A549 (cell line): ENCODE results near the gene MEIOSIN. TPM values are rescaled to one million over a fixed set of nuclear protein-coding genes. Genes with fewer than 3 reads are reported as not detected.

Source experiments
- ATAC-seq, 2 experiments: fragments of 200-7000 bp in 1 of 2; fragments of >200 bp in 1 of 2; cut with Nextera tagmentation in 1 of 2; cut with Tn5 transposase in 1 of 2; 3 replicates each; pipeline versions ENCODE4 v1.8.0 to v1.9.1; 2018 to 2020; ENCODE audit warnings: mild to moderate bottlenecking in 1 of 2, moderate library complexity in 1 of 2
- CTCF ChIA-PET: fragments of 300-600 bp; sonication (Branson Sonifier 250); formaldehyde crosslinking; extraction: SDS; loops from one replicate; lab custom pipeline; 2021; ENCODE audit warnings: antibody characterized with exemption, inconsistent platforms; lab: Yijun Ruan, JAX
- POLR2A ChIA-PET: fragments of 350-600 bp; formaldehyde crosslinking; extraction: SDS; loops from one replicate; lab custom pipeline; 2021; ENCODE audit warnings: antibody characterized with exemption, inconsistent platforms; lab: Yijun Ruan, JAX
- DNase-seq, 2 experiments: peaks; one replicate each; pipeline versions ENCODE4 v3.0.0 to v3.0.0-alpha.2; 2011 to 2016; ENCODE audit warnings: low read depth in 1 of 2, low spot score in 1 of 2
- FAIRE-seq: peaks from 2 replicates; lab custom pipeline; 2011; peaks lifted over from hg19 to GRCh38; lab: Jason Lieb, UNC
- H3K27ac ChIP-seq, 2 experiments: fragments of >200 bp; sonication (Bioruptor Twin); formaldehyde crosslinking; 3 replicates each; pipeline ENCODE4 v1.5.1; 2016 to 2017
- H3K4me1 ChIP-seq: fragments of >200 bp; sonication (Bioruptor Twin); formaldehyde crosslinking; 3 replicates; pipeline ENCODE4 v1.6.1; 2016
- H3K4me2 ChIP-seq: fragments of >200 bp; sonication (Bioruptor Twin); formaldehyde crosslinking; 3 replicates; pipeline ENCODE4 v1.6.1; 2016
- H3K4me3 ChIP-seq: fragments of >200 bp; sonication (Bioruptor Twin); formaldehyde crosslinking; 3 replicates; pipeline ENCODE4 v1.5.1; 2016
- H3K9me3 ChIP-seq: fragments of >200 bp; sonication (Bioruptor Twin); formaldehyde crosslinking; 3 replicates; pipeline ENCODE4 v1.6.1; 2016
- E2F6 ChIP-seq: IDR thresholded peaks from 2 replicates; pipeline ENCODE4 v1.6.1; 2012; ENCODE audit warnings: low read depth, borderline replicate concordance
- ESRRA ChIP-seq: fragments of 150-350 bp; IDR thresholded peaks from 2 replicates; pipeline ENCODE4 v1.6.1; 2014; ENCODE audit warnings: mild to moderate bottlenecking, low read length, borderline replicate concordance
- FOSB ChIP-seq: fragments of 250-450 bp; sonication (Bioruptor Pico); IDR thresholded peaks from 2 replicates; pipeline ENCODE4 v1.5.0; 2020; ENCODE audit warnings: mild to moderate bottlenecking, moderate library complexity
- FOXS1 ChIP-seq: fragments of 250-450 bp; sonication (Bioruptor Pico); IDR thresholded peaks from 2 replicates; pipeline ENCODE4 v1.5.0; 2020; ENCODE audit warnings: mild to moderate bottlenecking, moderate library complexity
- GATA3 ChIP-seq: IDR thresholded peaks from 2 replicates; pipeline ENCODE4 v1.6.1; 2012; ENCODE audit warnings: borderline replicate concordance
- HEYL ChIP-seq: fragments of 250-450 bp; sonication (Bioruptor Pico); IDR thresholded peaks from 2 replicates; pipeline ENCODE4 v1.8.0; 2021; ENCODE audit warnings: mild to moderate bottlenecking, moderate library complexity
- HMGXB4 ChIP-seq: fragments of 250-450 bp; sonication (Bioruptor Pico); IDR thresholded peaks from 2 replicates; pipeline ENCODE4 v1.5.0; 2021; ENCODE audit warnings: mild to moderate bottlenecking, moderate library complexity, borderline replicate concordance
- HOXB13 ChIP-seq: fragments of 250-450 bp; sonication (Bioruptor Pico); IDR thresholded peaks from 2 replicates; pipeline ENCODE4 v1.5.0; 2020; ENCODE audit warnings: low read depth, mild to moderate bottlenecking, moderate library complexity
- HOXB5 ChIP-seq: fragments of 250-450 bp; sonication (Bioruptor Pico); IDR thresholded peaks from 2 replicates; pipeline ENCODE4 v1.5.0; 2020; ENCODE audit warnings: mild to moderate bottlenecking, moderate library complexity
- JUN ChIP-seq, 2 experiments: fragments of >200 bp; sonication (Bioruptor Twin); formaldehyde crosslinking; IDR thresholded peaks; 2 replicates in 1 of 2; 3 replicates in 1 of 2; pipeline ENCODE4 v1.6.1; 2016 to 2017
- KDM1A ChIP-seq: fragments of 200-600 bp; sonication (generic); IDR thresholded peaks from 2 replicates; pipeline ENCODE4 v1.6.1; 2016; ENCODE audit warnings: low read depth, mild to moderate bottlenecking
- MAFK ChIP-seq: fragments of 450-650 bp; IDR thresholded peaks from 2 replicates; pipeline ENCODE4 v1.6.1; 2014; ENCODE audit not compliant: partially characterized antibody
- RAD21 ChIP-seq, 2 experiments: fragments of >200 bp in 1 of 2; sonication (Bioruptor Twin) in 1 of 2; formaldehyde crosslinking in 1 of 2; IDR thresholded peaks in 1 of 2; conservative IDR thresholded peaks in 1 of 2; 2 replicates in 1 of 2; 3 replicates in 1 of 2; pipeline ENCODE4 v1.6.1; 2012 to 2018; ENCODE audit warnings: inconsistent platforms in 1 of 2
- RCOR1 ChIP-seq: fragments of 150-350 bp; IDR thresholded peaks from 2 replicates; pipeline ENCODE4 v1.6.1; 2014; ENCODE audit warnings: antibody characterized with exemption, low read length, low read depth
- RNF2 ChIP-seq: fragments of 200-600 bp; sonication (generic); IDR thresholded peaks from 2 replicates; pipeline ENCODE4 v1.6.1; 2016; ENCODE audit warnings: low read depth, mild to moderate bottlenecking, antibody characterized with exemption, moderate library complexity, borderline replicate concordance
- SREBF2 ChIP-seq: fragments of 450-650 bp; IDR thresholded peaks from 2 replicates; pipeline ENCODE4 v1.6.1; 2014; ENCODE audit warnings: mild to moderate bottlenecking, moderate library complexity
- TFCP2L1 ChIP-seq: fragments of 250-450 bp; sonication (Bioruptor Pico); IDR thresholded peaks from 2 replicates; pipeline ENCODE4 v1.5.0; 2021; ENCODE audit warnings: mild to moderate bottlenecking
- USF2 ChIP-seq: fragments of 450-650 bp; IDR thresholded peaks from 2 replicates; pipeline ENCODE4 v1.6.1; 2014; ENCODE audit warnings: antibody characterized with exemption
- WGBS: methylation state at CpG from one replicate; pipeline ENCODE4 v1.1.6; 2017; ENCODE audit errors: missing lambda C conversion rate; 5-methylcytosine and 5-hydroxymethylcytosine counted together
- polyA plus RNA-seq, 4 experiments: library from polyadenylated mRNA; depleted of rRNA in 3 of 4; stranded (reverse); fragments of >200 nt; fragmentation: RNase III in 1 of 4; extraction: RNeasy Plus Mini Kit Qiagen cat#74134 plus additional on column Dnase treatment in 1 of 4; gene quantifications; 2 replicates in 3 of 4; 3 replicates in 1 of 4; pipeline ENCODE4 v1.2.3, GENCODE V29; 2011 to 2017
- TF ChIP-seq, protein P1 (sequence below): fragments of 250-450 bp; sonication (Bioruptor Pico); IDR thresholded peaks from 2 replicates; pipeline ENCODE4 v1.5.0; 2020; ENCODE audit warnings: low read depth, mild to moderate bottlenecking, moderate library complexity
- TF ChIP-seq, protein P2 (sequence below): fragments of 200-600 bp; sonication (generic); IDR thresholded peaks from 2 replicates; pipeline ENCODE4 v1.6.1; 2016; ENCODE audit warnings: antibody characterized with exemption, mild to moderate bottlenecking, moderate library complexity
- TF ChIP-seq, protein P3 (sequence below): fragments of >200 bp; sonication (Bioruptor Twin); formaldehyde crosslinking; IDR thresholded peaks from 3 replicates; pipeline ENCODE4 v1.5.1; 2016

Gene MEIOSIN
- polyA plus RNA-seq, 2 of the 4 experiments (the other 2 are of a cell fraction) = not detected

GRCh38 chr19:45764475-45764874, 31.2 kb downstream of the MEIOSIN start (continued):
- TF ChIP-seq ESRRA (no peak), HOXB13 (no peak)

- DNase-seq (no peak), FAIRE-seq (no peak), ATAC-seq (no peak)
- Histone ChIP-seq H3K9me3 (no peaks in the 10 kb centered on the region), H3K27ac (no peak overlapping the region), H3K4me2 (no peak overlapping the region), H3K4me3 (no peak overlapping the region), H3K4me1 (peaks cover 13% of the 10 kb centered on the region)
- CTCF ChIA-PET = interaction anchor here (1.3 to 74.3 kb wide), 5 partner anchors 9 to 72 kb away, joined by 3 to 2204 read pairs (median 96); partner anchors contain the start of genes DMPK, DMWD, QPCTL and RSPH6A
- 70% methylated on average over 18 of the region's 21 CpGs for WGBS
- POLR2A ChIA-PET = interaction anchor here (1.2 kb wide), 1 partner anchor 13 kb away, joined by 3 read pairs; no protein-coding TSS in a partner anchor
- TF ChIP-seq GATA3 (no peak), MAFK (no peak), RCOR1 (no peak), RNF2 (no peak), JUN (IDR thresholded peaks at IDR 0.05) (0 out of 5 replicates have a peak, but pooled peaks of 1 of the 2 experiments have one; percentile 27), HEYL (CRISPR knock-in tag) (no peak)
Observed at GRCh38 chr19:45764945-45765701, 31.9 kb downstream of the MEIOSIN start.

DNA sequence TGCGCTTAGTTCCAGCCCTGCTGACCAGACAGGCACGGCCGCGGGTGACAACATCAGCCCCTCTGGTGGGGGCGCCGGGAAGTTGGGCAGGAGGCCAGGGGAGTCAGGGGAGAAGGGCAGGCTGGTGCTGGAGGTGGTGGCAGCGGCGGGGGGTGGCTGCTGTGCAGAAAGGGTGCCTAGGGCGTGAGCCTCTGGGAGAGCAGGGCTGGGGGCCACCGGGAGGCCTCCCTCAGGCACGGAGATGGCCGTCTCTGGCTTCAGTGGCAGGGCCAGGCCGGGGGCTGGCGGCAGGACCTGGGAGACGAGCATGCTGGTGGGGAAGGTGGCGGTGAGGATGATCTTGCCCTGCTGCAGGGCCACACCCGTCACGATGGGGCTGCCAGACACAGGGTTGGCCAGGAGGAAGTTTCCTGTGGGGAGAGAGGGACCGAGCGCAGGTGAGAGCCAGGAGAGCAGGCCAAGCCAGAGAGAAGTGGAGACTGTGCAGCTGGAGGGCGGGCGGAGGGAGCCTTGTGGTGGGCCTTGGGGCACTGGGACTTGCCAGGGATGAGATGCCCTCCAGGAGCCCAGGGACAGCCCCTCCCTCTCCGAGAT, 32.6 kb downstream of the MEIOSIN start:
- CTCF ChIA-PET = interaction anchor here (1.3 to 74.3 kb wide), 4 partner anchors 10 to 73 kb away, joined by 3 to 2204 read pairs (median 108); partner anchors contain the start of genes DMPK, DMWD, QPCTL and RSPH6A
- no peak for ATAC-seq
- no peak for FAIRE-seq
- DNase-seq = no peak
- peak overlapping the region in 1 of 2 experiments; percentile 99; a peak in 1 of 6 replicates for H3K27ac ChIP-seq
- no peak overlapping the region for H3K4me3 ChIP-seq
- POLR2A ChIA-PET = interaction anchor here (1.1 kb wide), 1 partner anchor 48 kb away, joined by 3 read pairs; no protein-coding TSS in a partner anchor
- H3K4me1 ChIP-seq = peaks cover 13% of the 10 kb centered on the region
- WGBS = 89% methylated on average over 23 of the region's 23 CpGs
- H3K4me2 ChIP-seq = no peak overlapping the region
- TF ChIP-seq RNF2 (no peak), FOSB (no peak), RAD21 (conservative IDR thresholded peaks at IDR 0.05 in 1 of 2, IDR thresholded peaks at IDR 0.05 in 1 of 2) (no peak), MAFK (no peak), FOXS1 (no peak), TFCP2L1 (CRISPR knock-in tag) (no peak), E2F6 (no peak), USF2 (no peak), RCOR1 (no peak), HMGXB4 (CRISPR knock-in tag) (no peak), HOXB5 (CRISPR knock-in tag) (no peak), KDM1A (no peak), GATA3 (no peak), SREBF2 (no peak)
- TF ChIP-seq, protein P1, sequence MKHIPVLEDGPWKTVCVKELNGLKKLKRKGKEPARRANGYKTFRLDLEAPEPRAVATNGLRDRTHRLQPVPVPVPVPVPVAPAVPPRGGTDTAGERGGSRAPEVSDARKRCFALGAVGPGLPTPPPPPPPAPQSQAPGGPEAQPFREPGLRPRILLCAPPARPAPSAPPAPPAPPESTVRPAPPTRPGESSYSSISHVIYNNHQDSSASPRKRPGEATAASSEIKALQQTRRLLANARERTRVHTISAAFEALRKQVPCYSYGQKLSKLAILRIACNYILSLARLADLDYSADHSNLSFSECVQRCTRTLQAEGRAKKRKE (CRISPR knock-in tag) = no peak
- TF ChIP-seq, protein P2, sequence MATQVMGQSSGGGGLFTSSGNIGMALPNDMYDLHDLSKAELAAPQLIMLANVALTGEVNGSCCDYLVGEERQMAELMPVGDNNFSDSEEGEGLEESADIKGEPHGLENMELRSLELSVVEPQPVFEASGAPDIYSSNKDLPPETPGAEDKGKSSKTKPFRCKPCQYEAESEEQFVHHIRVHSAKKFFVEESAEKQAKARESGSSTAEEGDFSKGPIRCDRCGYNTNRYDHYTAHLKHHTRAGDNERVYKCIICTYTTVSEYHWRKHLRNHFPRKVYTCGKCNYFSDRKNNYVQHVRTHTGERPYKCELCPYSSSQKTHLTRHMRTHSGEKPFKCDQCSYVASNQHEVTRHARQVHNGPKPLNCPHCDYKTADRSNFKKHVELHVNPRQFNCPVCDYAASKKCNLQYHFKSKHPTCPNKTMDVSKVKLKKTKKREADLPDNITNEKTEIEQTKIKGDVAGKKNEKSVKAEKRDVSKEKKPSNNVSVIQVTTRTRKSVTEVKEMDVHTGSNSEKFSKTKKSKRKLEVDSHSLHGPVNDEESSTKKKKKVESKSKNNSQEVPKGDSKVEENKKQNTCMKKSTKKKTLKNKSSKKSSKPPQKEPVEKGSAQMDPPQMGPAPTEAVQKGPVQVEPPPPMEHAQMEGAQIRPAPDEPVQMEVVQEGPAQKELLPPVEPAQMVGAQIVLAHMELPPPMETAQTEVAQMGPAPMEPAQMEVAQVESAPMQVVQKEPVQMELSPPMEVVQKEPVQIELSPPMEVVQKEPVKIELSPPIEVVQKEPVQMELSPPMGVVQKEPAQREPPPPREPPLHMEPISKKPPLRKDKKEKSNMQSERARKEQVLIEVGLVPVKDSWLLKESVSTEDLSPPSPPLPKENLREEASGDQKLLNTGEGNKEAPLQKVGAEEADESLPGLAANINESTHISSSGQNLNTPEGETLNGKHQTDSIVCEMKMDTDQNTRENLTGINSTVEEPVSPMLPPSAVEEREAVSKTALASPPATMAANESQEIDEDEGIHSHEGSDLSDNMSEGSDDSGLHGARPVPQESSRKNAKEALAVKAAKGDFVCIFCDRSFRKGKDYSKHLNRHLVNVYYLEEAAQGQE = no peak
- TF ChIP-seq, protein P3, sequence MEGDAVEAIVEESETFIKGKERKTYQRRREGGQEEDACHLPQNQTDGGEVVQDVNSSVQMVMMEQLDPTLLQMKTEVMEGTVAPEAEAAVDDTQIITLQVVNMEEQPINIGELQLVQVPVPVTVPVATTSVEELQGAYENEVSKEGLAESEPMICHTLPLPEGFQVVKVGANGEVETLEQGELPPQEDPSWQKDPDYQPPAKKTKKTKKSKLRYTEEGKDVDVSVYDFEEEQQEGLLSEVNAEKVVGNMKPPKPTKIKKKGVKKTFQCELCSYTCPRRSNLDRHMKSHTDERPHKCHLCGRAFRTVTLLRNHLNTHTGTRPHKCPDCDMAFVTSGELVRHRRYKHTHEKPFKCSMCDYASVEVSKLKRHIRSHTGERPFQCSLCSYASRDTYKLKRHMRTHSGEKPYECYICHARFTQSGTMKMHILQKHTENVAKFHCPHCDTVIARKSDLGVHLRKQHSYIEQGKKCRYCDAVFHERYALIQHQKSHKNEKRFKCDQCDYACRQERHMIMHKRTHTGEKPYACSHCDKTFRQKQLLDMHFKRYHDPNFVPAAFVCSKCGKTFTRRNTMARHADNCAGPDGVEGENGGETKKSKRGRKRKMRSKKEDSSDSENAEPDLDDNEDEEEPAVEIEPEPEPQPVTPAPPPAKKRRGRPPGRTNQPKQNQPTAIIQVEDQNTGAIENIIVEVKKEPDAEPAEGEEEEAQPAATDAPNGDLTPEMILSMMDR = no peak
- TF ChIP-seq, all 56 proteins: peak for 0
- no peaks in the 10 kb centered on the region for H3K9me3 ChIP-seq
